H1 (cell line): ENCODE measurements around the gene NLRP1. TPM values are rescaled to one million over a fixed set of nuclear protein-coding genes. Genes with fewer than 3 reads are reported as not detected.

ENCODE experiments used
- CTCF ChIA-PET: fragments of 300-600 bp; sonication (Branson Sonifier 250); formaldehyde crosslinking; loops from one replicate; lab custom pipeline; 2021; ENCODE audit not compliant: partially characterized antibody; lab: Charles Lee
- POLR2A ChIA-PET: fragments of 300-600 bp; sonication (Branson Sonifier 250); formaldehyde crosslinking; loops from one replicate; lab custom pipeline; 2021; ENCODE audit warnings: inconsistent platforms; ENCODE audit not compliant: partially characterized antibody; lab: Charles Lee
- DNase-seq, 2 experiments: peaks; one replicate each; pipeline versions ENCODE4 v3.0.0 to v3.0.0-alpha.2; 2010 to 2022; ENCODE audit warnings: low spot score in 2 of 2, low read depth in 1 of 2, mixed read lengths in 1 of 2
- FAIRE-seq: peaks from 2 replicates; lab custom pipeline; 2011; peaks lifted over from hg19 to GRCh38; lab: Jason Lieb, UNC
- H2AFZ ChIP-seq: 2 replicates; pipeline ENCODE4 v1.8.1; 2012; ENCODE audit warnings: low read length, inconsistent platforms
- H2AK5ac ChIP-seq: 2 replicates; pipeline ENCODE4 v1.6.1; 2013; ENCODE audit warnings: low read depth, low read length
- H2BK120ac ChIP-seq: replicated peaks from 2 replicates; pipeline ENCODE3; 2013; ENCODE audit warnings: low read depth, low read length, inconsistent platforms
- H2BK12ac ChIP-seq: 2 replicates; pipeline ENCODE4 v1.6.1; 2013; ENCODE audit warnings: low read depth, low read length
- H2BK15ac ChIP-seq: 2 replicates; pipeline ENCODE4 v1.6.1; 2013; ENCODE audit warnings: low read length
- H2BK20ac ChIP-seq: 2 replicates; pipeline ENCODE4 v1.6.1; 2013; ENCODE audit warnings: low read length
- H2BK5ac ChIP-seq: 2 replicates; pipeline ENCODE4 v1.6.1; 2013; ENCODE audit warnings: low read depth, low read length
- H3K14ac ChIP-seq: 2 replicates; pipeline ENCODE4 v1.6.1; 2013; ENCODE audit warnings: inconsistent platforms; ENCODE audit not compliant: insufficient read length
- H3K18ac ChIP-seq: 2 replicates; pipeline ENCODE4 v1.6.1; 2013; ENCODE audit warnings: low read length; ENCODE audit errors: extremely low read depth
- H3K23ac ChIP-seq: 2 replicates; pipeline ENCODE4 v1.6.1; 2013; ENCODE audit warnings: inconsistent platforms; ENCODE audit not compliant: insufficient read length
- H3K23me2 ChIP-seq: 2 replicates; pipeline ENCODE4 v1.6.1; 2013; ENCODE audit warnings: low read depth, low read length
- H3K27ac ChIP-seq: 2 replicates; pipeline ENCODE4 v1.6.1; 2011; ENCODE audit warnings: low read depth, low read length, inconsistent platforms
- H3K27me3 ChIP-seq, 4 experiments: replicated peaks in 1 of 4; 1 replicate in 1 of 4; 2 replicates in 3 of 4; pipeline versions ENCODE4 v1.6.1 to v1.8.1; 2011 to 2013; ENCODE audit warnings: low read length in 3 of 4, mild to moderate bottlenecking in 3 of 4, inconsistent platforms in 2 of 4, mixed read lengths in 2 of 4, moderate library complexity in 1 of 4; ENCODE audit not compliant: control insufficient read depth in 3 of 4, insufficient read depth in 3 of 4; ENCODE audit errors: extremely low read depth in 1 of 4
- H3K36me3 ChIP-seq, 4 experiments: 2 replicates each; pipeline versions ENCODE4 v1.6.1 to v1.8.1; 2011 to 2013; ENCODE audit warnings: mild to moderate bottlenecking in 4 of 4, low read length in 3 of 4, moderate library complexity in 2 of 4, control low read depth in 1 of 4, inconsistent platforms in 1 of 4; ENCODE audit not compliant: insufficient read depth in 4 of 4, control insufficient read depth in 2 of 4
- H3K4ac ChIP-seq: replicated peaks from 2 replicates; pipeline ENCODE3; 2013; ENCODE audit warnings: low read length, low read depth, mixed read lengths, inconsistent platforms; ENCODE audit not compliant: insufficient read length
- H3K4me1 ChIP-seq, 4 experiments: replicated peaks in 1 of 4; 1 replicate in 1 of 4; 2 replicates in 3 of 4; pipeline versions ENCODE4 v1.6.1 to v1.8.1; 2011 to 2013; ENCODE audit warnings: low read length in 3 of 4, inconsistent platforms in 2 of 4, mixed read lengths in 1 of 4; ENCODE audit not compliant: insufficient read depth in 4 of 4, control insufficient read depth in 3 of 4
- H3K4me2 ChIP-seq, 2 experiments: 2 replicates each; pipeline versions ENCODE4 v1.6.1 to v1.8.1; 2011 to 2013; ENCODE audit warnings: low read depth in 2 of 2, low read length in 2 of 2, control low read depth in 1 of 2, inconsistent platforms in 1 of 2, mild to moderate bottlenecking in 1 of 2; ENCODE audit not compliant: insufficient read depth in 1 of 2
- H3K4me3 ChIP-seq, 4 experiments: fragments of 200-600, 300-600 bp in 1 of 4; sonication (generic), shearing (Covaris generic), sonication (Bioruptor Twin) in 1 of 4; 2 replicates each; pipeline versions ENCODE4 v1.5.1 to v1.8.1; 2011 to 2016; ENCODE audit warnings: low read length in 4 of 4, low read depth in 3 of 4, control low read depth in 2 of 4, inconsistent platforms in 2 of 4, mild to moderate bottlenecking in 2 of 4, mixed read lengths in 1 of 4, moderate library complexity in 1 of 4; ENCODE audit not compliant: insufficient read depth in 2 of 4; ENCODE audit errors: extremely low read depth in 1 of 4
- H3K56ac ChIP-seq: replicated peaks from 2 replicates; pipeline ENCODE3; 2013; ENCODE audit warnings: low read depth, mild to moderate bottlenecking, mixed read lengths, low read length, inconsistent platforms; ENCODE audit not compliant: insufficient read length
- H3K79me1 ChIP-seq: 2 replicates; pipeline ENCODE4 v1.6.1; 2013; ENCODE audit warnings: low read depth, low read length, control low read depth
- H3K79me2 ChIP-seq, 2 experiments: 2 replicates each; pipeline versions ENCODE4 v1.6.1 to v1.8.1; 2012 to 2013; ENCODE audit warnings: low read length in 2 of 2, mild to moderate bottlenecking in 2 of 2, inconsistent platforms in 1 of 2; ENCODE audit not compliant: insufficient read depth in 2 of 2, control insufficient read depth in 1 of 2
- H3K9ac ChIP-seq, 4 experiments: replicated peaks in 1 of 4; 1 replicate in 1 of 4; 2 replicates in 3 of 4; pipeline versions ENCODE4 v1.6.1 to v1.8.1; 2011 to 2013; ENCODE audit warnings: low read depth in 3 of 4, low read length in 3 of 4, control low read depth in 2 of 4, mild to moderate bottlenecking in 2 of 4, moderate library complexity in 2 of 4, inconsistent platforms in 1 of 4; ENCODE audit errors: extremely low read depth in 1 of 4
- H3K9me3 ChIP-seq, 2 experiments: 2 replicates each; pipeline versions ENCODE4 v1.6.1 to v1.8.1; 2012 to 2013; ENCODE audit warnings: mild to moderate bottlenecking in 2 of 2, moderate library complexity in 2 of 2, control low read depth in 1 of 2, inconsistent platforms in 1 of 2, low read depth in 1 of 2, low read length in 1 of 2, mixed read lengths in 1 of 2; ENCODE audit not compliant: insufficient read depth in 2 of 2
- H4K20me1 ChIP-seq, 2 experiments: replicated peaks in 1 of 2; 2 replicates each; pipeline versions ENCODE3 to v1.8.1; 2011 to 2013; ENCODE audit warnings: inconsistent platforms in 2 of 2, low read length in 2 of 2, mild to moderate bottlenecking in 1 of 2; ENCODE audit not compliant: insufficient read depth in 2 of 2, control insufficient read depth in 1 of 2
- H4K5ac ChIP-seq: 2 replicates; pipeline ENCODE4 v1.6.1; 2013; ENCODE audit warnings: low read length, low read depth, mixed read lengths, inconsistent platforms; ENCODE audit not compliant: insufficient read length
- H4K8ac ChIP-seq: 2 replicates; pipeline ENCODE4 v1.8.0; 2013; ENCODE audit warnings: mild to moderate bottlenecking, moderate library complexity, low read length, inconsistent platforms; ENCODE audit not compliant: insufficient read depth; ENCODE audit errors: extremely low read depth
- H4K91ac ChIP-seq: replicated peaks from 2 replicates; pipeline ENCODE3; 2013; ENCODE audit warnings: low read length, mixed read lengths, inconsistent platforms; ENCODE audit not compliant: insufficient read length
- HDAC2 ChIP-seq, 2 experiments: fragments of 300-600 bp in 1 of 2; sonication (generic) in 1 of 2; IDR thresholded peaks; 2 replicates each; pipeline ENCODE4 v1.6.1; 2011 to 2012; ENCODE audit warnings: low read depth in 2 of 2, low read length in 2 of 2, mild to moderate bottlenecking in 2 of 2, moderate library complexity in 2 of 2, borderline replicate concordance in 1 of 2, inconsistent platforms in 1 of 2
- HDAC6 ChIP-seq: IDR thresholded peaks from one replicate; pipeline ENCODE4 v1.7.1; 2012; ENCODE audit warnings: low read depth, mild to moderate bottlenecking, inconsistent platforms, low read length, moderate library complexity
- KDM4A ChIP-seq: IDR thresholded peaks from one replicate; pipeline ENCODE4 v1.7.1; 2012; ENCODE audit warnings: low read depth, mild to moderate bottlenecking, moderate library complexity, low read length, inconsistent platforms; ENCODE audit not compliant: severe bottlenecking
- RAD21 ChIP-seq, 2 experiments: IDR thresholded peaks in 1 of 2; conservative IDR thresholded peaks in 1 of 2; 2 replicates each; pipeline ENCODE4 v1.6.1; 2011; ENCODE audit warnings: low read depth in 2 of 2, low read length in 2 of 2, improper control_type of control experiment in 1 of 2, inconsistent platforms in 1 of 2, mild to moderate bottlenecking in 1 of 2, moderate library complexity in 1 of 2
- RNF2 ChIP-seq: fragments of 200-900, 300-1000 bp; sonication (generic); IDR thresholded peaks from 2 replicates; pipeline ENCODE4 v1.7.1; 2016; ENCODE audit warnings: borderline replicate concordance, low read depth, mild to moderate bottlenecking, antibody characterized with exemption, low read length; ENCODE audit not compliant: poor library complexity, severe bottlenecking; ENCODE audit errors: missing control alignments
- TAF1 ChIP-seq: IDR thresholded peaks from 2 replicates; pipeline ENCODE4 v1.6.1; 2011; ENCODE audit warnings: mild to moderate bottlenecking, low read depth, low read length
- WGBS, 2 experiments: shearing (Covaris generic) in 1 of 2; methylation state at CpG; one replicate each; pipeline versions ENCODE4 v1.1.6 to v1.1.7; 2013 to 2015; ENCODE audit warnings: low lambda C conversion rate in 2 of 2, mixed read lengths in 2 of 2, inconsistent platforms in 1 of 2, low coverage in 1 of 2, missing lambda C conversion rate in 1 of 2; ENCODE audit not compliant: insufficient replicate concordance in 2 of 2, insufficient coverage in 1 of 2, insufficient read length in 1 of 2; ENCODE audit errors: extremely low coverage in 1 of 2, missing lambda C conversion rate in 1 of 2; 5-methylcytosine and 5-hydroxymethylcytosine counted together
- polyA plus RNA-seq, 7 experiments: library from polyadenylated mRNA; depleted of rRNA in 3 of 7; stranded (reverse) in 5 of 7; unstranded in 2 of 7; fragments of >200 nt in 5 of 7; fragments of 200-250 nt in 2 of 7; gene quantifications; 1 replicate in 5 of 7; 2 replicates in 1 of 7; 4 replicates in 1 of 7; pipeline versions ENCODE4 v1.2.1 to v1.2.3, GENCODE V29; 2011 to 2013; ENCODE audit warnings: missing spikeins in 2 of 7, mixed read lengths in 2 of 7
- total RNA-seq: library from RNA; stranded (reverse); fragmentation: NEBNext Ultra II Directional; extraction: Animal tissue kit (Norgen Biotek cat#: 25700); gene quantifications from 2 replicates; pipeline ENCODE4 v1.2.1, GENCODE V29; 2021

Gene NLRP1
- total and polyA plus RNA-seq, 2 of the 8 experiments (the other 6 are each of a cell fraction or from before 2014, with no cell fraction given) = 8.6 to 10.4 TPM

DNA sequence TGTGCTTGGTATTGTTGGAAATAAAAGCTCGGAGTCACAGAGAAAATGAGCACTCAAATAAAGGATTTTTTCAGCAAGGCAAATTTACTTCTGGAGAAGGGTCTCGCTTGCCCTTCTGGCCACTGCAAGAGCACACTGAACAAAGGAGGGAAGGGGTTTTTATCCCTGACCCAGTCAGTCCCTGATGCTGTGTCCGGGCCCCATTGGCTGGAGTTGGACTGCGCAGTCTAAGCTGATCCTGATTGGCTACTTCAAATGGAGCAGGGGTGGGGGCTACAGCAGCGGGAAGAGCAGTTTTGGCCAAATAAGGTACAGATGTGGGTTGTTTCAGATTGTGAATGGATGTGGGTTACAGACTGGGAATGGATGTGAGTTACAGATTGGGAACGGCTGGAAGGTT lies 4.3 kb upstream of the NLRP1 start:
- CTCF ChIA-PET = interaction anchor here (0.5 to 2.2 kb wide), 18 partner anchors 11 to 847 kb away, joined by 3 to 14 read pairs (median 3); no protein-coding TSS in a partner anchor
- no peak overlapping the region for H2BK20ac ChIP-seq
- no peak overlapping the region for H2AK5ac ChIP-seq
- H3K79me1 ChIP-seq = no peaks in the 10 kb centered on the region
- H3K4me2 ChIP-seq = no peak overlapping the region
- POLR2A ChIA-PET = no interaction called here
- H3K23me2 ChIP-seq = no peaks in the 10 kb centered on the region
- peaks cover 0 to 3% (median 0%) of the 10 kb centered on the region in 4 experiments; a peak in 1 of 7 replicates for H3K4me1 ChIP-seq
- H3K36me3 ChIP-seq = no peaks in the 10 kb centered on the region
- H3K9me3 ChIP-seq = no peaks in the 10 kb centered on the region
- no peak overlapping the region for H4K8ac ChIP-seq
- no peak overlapping the region for H3K14ac ChIP-seq
- H3K23ac ChIP-seq = no peak overlapping the region
- H3K27ac ChIP-seq = no peak overlapping the region
- H3K18ac ChIP-seq = no peak overlapping the region
- no peaks in the 10 kb centered on the region for H4K20me1 ChIP-seq
- no peak overlapping the region for H2AFZ ChIP-seq
- no peak overlapping the region for H3K4me3 ChIP-seq
- no peak overlapping the region for H2BK5ac ChIP-seq
- no peak overlapping the region for H4K91ac ChIP-seq
- no peaks in the 10 kb centered on the region for H3K79me2 ChIP-seq
- FAIRE-seq (no peak), DNase-seq (no peak)
- no peak overlapping the region for H2BK12ac ChIP-seq
- 91% methylated on average over 6 of the region's 6 CpGs; no CpG with 5 or more reads in 1 of the 2 experiments for WGBS, 2 experiments
- H2BK120ac ChIP-seq = no peak overlapping the region
- H3K9ac ChIP-seq = no peak overlapping the region
- no peaks in the 10 kb centered on the region for H3K27me3 ChIP-seq
- no peak overlapping the region for H3K56ac ChIP-seq
- no peak overlapping the region for H2BK15ac ChIP-seq
- no peak overlapping the region for H3K4ac ChIP-seq
- no peak overlapping the region for H4K5ac ChIP-seq
- TF ChIP-seq TAF1 (no peak), HDAC6 (no peak), RAD21 (IDR thresholded peaks at IDR 0.05 in 1 of 2, conservative IDR thresholded peaks at IDR 0.05 in 1 of 2; ENCODE audit: low read depth in 2 of 2, low read length in 2 of 2) (no peak), RNF2 (no peak), KDM4A (no peak), HDAC2 (IDR thresholded peaks at IDR 0.05; ENCODE audit: borderline replicate concordance in 1 of 2, low read depth in 2 of 2, low read length in 2 of 2) (no peak)
